ENCODE results near the gene CD79A. TPM values are rescaled to one million over a fixed set of nuclear protein-coding genes. Genes with fewer than 3 reads are reported as not detected.

Gene CD79A
- total RNA-seq, 4 donors from 2014 or later: 0.72 to 1.8 TPM; not detected in 2

DNA sequence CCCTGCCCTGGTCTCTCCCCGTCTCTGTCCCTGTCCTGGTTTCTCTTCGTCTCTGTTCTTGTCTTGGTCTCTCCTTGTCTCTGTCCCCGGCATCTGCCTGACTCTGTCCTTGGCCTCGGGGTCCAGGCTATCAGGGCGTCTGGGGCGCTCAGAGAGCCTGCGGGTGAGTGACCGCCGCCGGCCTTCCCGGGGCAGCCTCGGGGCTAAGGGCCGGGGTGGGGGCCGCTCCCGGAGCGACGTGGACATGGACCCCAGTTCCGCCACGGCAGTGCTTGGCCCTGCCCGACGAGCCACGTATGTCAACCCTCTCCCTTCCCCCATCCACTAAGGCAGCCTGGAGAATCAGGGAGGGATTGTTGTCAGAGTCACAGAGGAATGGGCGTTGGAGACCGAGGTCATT is 20.7 kb downstream of the CD79A start:
- DNase-seq (ENCODE audit: low spot score) (no peak), ATAC-seq (ENCODE audit: low FRiP score) (no peak)
- TF ChIP-seq CTCF (IDR thresholded peaks at IDR 0.05): no peak

DNA sequence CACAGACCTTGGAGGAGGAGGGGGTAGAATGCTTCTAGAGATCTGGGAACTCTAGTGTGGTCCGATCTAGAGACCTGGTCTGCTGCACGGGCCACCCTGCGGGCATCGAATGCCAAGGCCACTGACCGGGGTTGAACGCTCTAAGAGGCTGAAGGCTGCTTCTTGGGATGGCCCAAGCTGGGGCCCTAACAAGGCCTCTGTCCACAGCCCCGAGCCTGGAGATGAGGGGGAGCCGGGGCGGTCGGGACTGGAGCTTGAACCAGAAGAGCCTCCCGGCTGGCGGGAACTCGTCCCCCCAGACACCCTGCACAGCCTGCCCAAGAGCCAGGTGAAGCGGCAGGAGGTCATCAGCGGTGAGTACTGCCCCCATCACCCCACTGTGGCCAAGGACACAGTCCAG is 21.2 kb downstream of the CD79A start:
- no peak for TF ChIP-seq CTCF (IDR thresholded peaks at IDR 0.05)
- ATAC-seq (ENCODE audit: low FRiP score): no peak
- no peak for DNase-seq (ENCODE audit: low spot score)

- TF ChIP-seq CTCF (IDR thresholded peaks at IDR 0.05): no peak
- ATAC-seq (ENCODE audit: low FRiP score) (no peak), DNase-seq (ENCODE audit: low spot score) (no peak)
These were observed 24.8 kb downstream of the CD79A start for GRCh38 chr19:41901707-41902360.

- DNase-seq (ENCODE audit: low spot score) (no peak), ATAC-seq (ENCODE audit: low FRiP score) (no peak)
- TF ChIP-seq CTCF (IDR thresholded peaks at IDR 0.05): no peak
These were observed 25.5 kb downstream of the CD79A start for GRCh38 chr19:41902594-41902993.

DNA sequence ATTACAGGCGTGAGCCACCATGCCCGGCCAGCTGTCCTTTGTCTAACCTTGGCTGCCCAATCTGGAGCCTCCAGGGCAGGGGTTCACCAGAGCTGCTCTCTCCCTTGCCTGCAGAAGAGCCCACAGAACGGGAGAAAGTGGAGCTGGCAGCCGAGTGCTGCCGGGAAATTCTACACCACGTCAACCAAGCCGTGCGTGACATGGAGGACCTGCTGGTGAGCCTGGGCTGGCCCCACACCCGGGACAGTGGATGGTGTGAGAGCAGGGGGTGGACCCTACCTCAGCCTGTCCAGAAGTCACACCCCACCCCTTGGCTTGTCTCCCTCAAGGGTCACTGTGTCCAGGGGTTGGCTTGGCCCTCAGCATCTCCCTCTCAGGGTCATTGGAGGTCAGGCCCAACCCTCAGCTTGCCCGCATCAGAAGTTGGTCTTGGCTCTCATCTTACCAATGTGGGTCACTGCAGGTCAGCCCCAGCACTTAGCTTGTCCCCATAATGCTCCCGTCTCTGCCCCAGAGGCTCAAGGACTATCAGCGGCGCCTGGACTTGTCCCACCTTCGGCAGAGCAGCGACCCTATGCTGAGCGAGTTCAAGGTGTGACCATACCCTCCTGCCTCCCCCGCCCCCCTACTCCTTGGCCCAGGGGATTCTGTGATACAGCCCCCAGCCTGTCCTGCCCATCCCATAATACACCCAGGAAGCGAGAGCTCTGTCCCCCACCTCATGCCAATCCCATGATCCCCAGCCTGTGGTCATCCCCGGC is 26.3 kb downstream of the CD79A start:
- ATAC-seq (ENCODE audit: low FRiP score) (no peak), DNase-seq (ENCODE audit: low spot score) (no peak)

GRCh38 chr19:41904118-41904870 is 27.2 kb downstream of the CD79A start:
- DNase-seq (ENCODE audit: low spot score) (no peak), ATAC-seq (ENCODE audit: low FRiP score) (no peak)
- TF ChIP-seq CTCF (IDR thresholded peaks at IDR 0.05): no peak

More for the DNA sequence above, 26.3 kb downstream of the CD79A start:
- TF ChIP-seq CTCF (IDR thresholded peaks at IDR 0.05): no peak
